GM04504 (cell line): ENCODE measurements around the gene F2.
"Not testable (repeated sequence)": the region's sequence is repeated elsewhere in the genome, so short reads cannot be mapped to it uniquely, and the experiment has no call there.

Source experiments
- DNase-seq: peaks from one replicate; pipeline ENCODE4 v3.0.0-alpha.2; 2012; ENCODE audit warnings: low read depth

F2 gene

GRCh38 chr11:46719048-46719542 lies at the start of gene F2:
F2 (plus strand) TSS chr11:46719213; CDS start chr11:46719236, 23 bp downstream.
- no peak for DNase-seq

GRCh38 chr11:46669711-46670139 lies 49.3 kb upstream of the F2 start:
- no peak for DNase-seq

GRCh38 chr11:46670521-46670920 lies 48.5 kb upstream of the F2 start:
- DNase-seq = not testable (repeated sequence)

- DNase-seq = no peak
Observed at GRCh38 chr11:46671958-46672315, 47.1 kb upstream of the F2 start.

GRCh38 chr11:46672381-46672839 lies 46.6 kb upstream of the F2 start:
- no peak for DNase-seq

- DNase-seq = no peak
Observed at GRCh38 chr11:46673713-46674462, 45.1 kb upstream of the F2 start.

- no peak for DNase-seq
Observed at GRCh38 chr11:46674463-46675287, 44.3 kb upstream of the F2 start.

- peak; percentile 67 for DNase-seq
Observed at GRCh38 chr11:46675288-46675851, 43.6 kb upstream of the F2 start.

- no peak for DNase-seq
Observed at GRCh38 chr11:46675949-46676348, 43.1 kb upstream of the F2 start.

- DNase-seq = no peak
Observed at GRCh38 chr11:46676436-46677158, 42.4 kb upstream of the F2 start.

- no peak for DNase-seq
Observed at GRCh38 chr11:46677169-46677568, 41.8 kb upstream of the F2 start.

GRCh38 chr11:46677991-46678740 lies 40.8 kb upstream of the F2 start:
- DNase-seq = no peak

- DNase-seq = no peak
Observed at GRCh38 chr11:46678741-46679130, 40.3 kb upstream of the F2 start.

- DNase-seq = no peak
Observed at GRCh38 chr11:46679241-46680163, 39.5 kb upstream of the F2 start.

- no peak for DNase-seq
Observed at GRCh38 chr11:46680164-46680760, 38.8 kb upstream of the F2 start.

GRCh38 chr11:46680815-46681214 lies 38.2 kb upstream of the F2 start:
- DNase-seq = no peak

GRCh38 chr11:46681814-46682213 lies 37.2 kb upstream of the F2 start:
- no peak for DNase-seq

- no peak for DNase-seq
Observed at GRCh38 chr11:46682773-46683752, 36.0 kb upstream of the F2 start.

GRCh38 chr11:46684367-46684766 lies 34.6 kb upstream of the F2 start:
- DNase-seq = no peak
